Naive B cell (primary cell): ENCODE results near the gene PKM. TPM values are rescaled to one million over a fixed set of nuclear protein-coding genes. Genes with fewer than 3 reads are reported as not detected.
"Not testable (repeated sequence)": the region's sequence is repeated elsewhere in the genome, so short reads cannot be mapped to it uniquely, and the experiment has no call there.

Experiments used
- ATAC-seq, 2 donors: fragments of 150-1000 bp; cut with Tn5 transposase; 2 replicates each; pipeline ENCODE4 v1.10.0; 2021; ENCODE audit warnings: low read depth in 2 of 2, mild to moderate bottlenecking in 2 of 2, moderate library complexity in 2 of 2
- DNase-seq: peaks from one replicate; pipeline ENCODE4 v3.0.0; 2022
- H3K27ac Mint-ChIP-seq, 6 donors: one replicate each; pipeline ENCODE4 v1.8.0; 2020 to 2022; ENCODE audit warnings: mild to moderate bottlenecking in 6 of 6, mixed read lengths in 6 of 6, moderate library complexity in 5 of 6, inconsistent platforms in 2 of 6
- H3K27me3 Mint-ChIP-seq, 3 donors: one replicate each; pipeline ENCODE4 v1.8.0; 2021 to 2022; ENCODE audit warnings: mixed read lengths in 3 of 3, mild to moderate bottlenecking in 1 of 3
- H3K36me3 Mint-ChIP-seq, 2 donors: one replicate each; pipeline ENCODE4 v1.8.0; 2020 to 2022; ENCODE audit warnings: mixed read lengths in 2 of 2, inconsistent platforms in 1 of 2, mild to moderate bottlenecking in 1 of 2
- H3K4me1 Mint-ChIP-seq, 3 donors: one replicate each; pipeline ENCODE4 v1.8.0; 2020 to 2022; ENCODE audit warnings: mixed read lengths in 3 of 3, inconsistent platforms in 1 of 3, mild to moderate bottlenecking in 1 of 3, moderate library complexity in 1 of 3
- H3K4me3 Mint-ChIP-seq, 8 donors: one replicate each; pipeline ENCODE4 v1.8.0; 2020 to 2022; ENCODE audit warnings: mild to moderate bottlenecking in 8 of 8, mixed read lengths in 8 of 8, moderate library complexity in 8 of 8, inconsistent platforms in 2 of 8
- H3K9me3 Mint-ChIP-seq, 7 donors: one replicate each; pipeline ENCODE4 v1.8.0; 2020 to 2022; ENCODE audit warnings: mixed read lengths in 7 of 7, mild to moderate bottlenecking in 5 of 7, inconsistent platforms in 2 of 7, moderate library complexity in 1 of 7
- polyA plus RNA-seq, 6 donors: library from polyadenylated mRNA; unstranded; fragments of 300-500 nt; fragmentation: Illumina TruSeq; gene quantifications; one replicate each; pipeline ENCODE4 v1.2.3, GENCODE V29; 2021; ENCODE audit warnings: low read depth in 6 of 6

The PKM gene
- polyA plus RNA-seq, 6 donors from 2014 or later, result 175 to 319 (median 227) TPM

DNA sequence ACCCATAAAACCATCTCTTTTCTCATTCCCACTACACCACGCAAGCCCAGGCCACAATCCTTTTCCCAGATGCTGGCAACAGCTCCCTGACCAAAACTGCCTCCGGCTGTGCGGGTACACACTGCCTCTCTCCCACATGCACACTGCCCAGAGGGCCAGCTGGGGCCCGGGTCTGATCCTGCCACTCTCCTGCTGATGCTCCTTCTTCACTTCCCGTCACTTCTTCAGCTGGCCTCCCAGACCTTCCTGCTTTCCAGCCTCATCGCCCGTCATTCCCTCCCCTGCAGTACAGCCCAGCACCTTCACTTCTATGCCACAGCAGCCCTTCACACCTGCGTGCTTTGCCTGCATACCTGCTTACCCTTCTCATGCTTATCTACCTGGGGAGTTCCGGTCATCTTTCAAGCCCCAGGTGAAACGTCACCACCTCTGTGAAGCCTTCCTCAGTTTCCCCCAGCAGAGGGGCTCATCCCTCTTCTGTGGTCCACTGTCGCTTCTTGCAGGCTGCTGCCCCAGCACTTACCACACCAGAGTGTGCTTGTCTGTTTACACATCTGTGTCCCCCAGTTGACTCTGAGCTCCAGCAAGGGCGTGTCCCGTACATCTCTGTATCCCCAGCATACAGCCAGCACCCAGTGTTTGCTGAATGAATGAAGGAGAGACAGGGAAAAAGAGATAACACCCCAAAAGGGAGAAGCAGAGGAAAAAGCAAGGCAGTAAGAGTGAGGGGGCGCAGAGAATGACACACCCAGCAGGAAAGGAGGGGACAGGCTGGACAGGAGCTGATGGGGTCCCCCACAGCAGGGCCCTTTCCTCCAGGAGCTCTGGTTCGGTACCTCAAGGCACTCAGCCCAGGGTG lies 55.6 kb downstream of the PKM start:
- H3K27ac Mint-ChIP-seq, result peak overlapping the region in 3 of 6 donors; percentile 25 to 77 (median 75)
- no peak overlapping the region for H3K4me3 Mint-ChIP-seq
- peaks cover 5 to 22% (median 11%) of the 10 kb centered on the region in 3 donors for H3K27me3 Mint-ChIP-seq
- no peaks in the 10 kb centered on the region for H3K9me3 Mint-ChIP-seq
- no peaks in the 10 kb centered on the region for H3K36me3 Mint-ChIP-seq
- ATAC-seq (no peak), DNase-seq (no peak)
- H3K4me1 Mint-ChIP-seq, result no peaks in the 10 kb centered on the region

DNA sequence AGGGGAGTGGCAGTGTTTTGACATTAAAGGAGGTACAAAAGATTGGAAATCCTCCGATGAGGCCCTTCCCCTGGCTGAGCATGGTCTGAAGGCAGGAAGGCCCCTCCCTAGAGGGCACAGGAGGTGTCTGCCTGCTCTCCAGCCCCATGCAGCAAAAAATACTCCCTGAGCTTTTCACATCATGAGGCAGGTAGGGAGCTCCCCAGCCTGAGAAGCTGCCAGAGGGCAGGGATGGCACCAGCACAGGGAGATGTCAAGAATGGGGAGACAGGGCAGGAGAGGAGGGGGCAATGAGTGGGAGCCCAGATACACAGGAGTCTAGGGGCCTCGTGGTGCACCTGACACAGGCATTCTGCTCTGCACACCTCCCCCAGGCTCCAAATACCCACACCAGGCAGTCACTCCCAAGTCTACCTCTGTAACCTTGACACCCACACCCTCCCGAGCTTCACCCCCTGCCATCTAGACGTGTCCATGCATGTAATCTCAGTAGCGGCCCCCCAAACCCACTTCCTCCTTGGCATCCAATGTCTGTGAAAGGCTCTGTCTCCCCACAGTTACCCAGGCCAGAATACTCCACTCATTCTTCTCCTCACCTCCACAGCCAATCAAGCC lies 56.3 kb downstream of the PKM start:
- Mint-ChIP-seq H3K27me3 (peaks cover 5 to 22% (median 11%) of the 10 kb centered on the region in 3 donors), H3K9me3 (no peaks in the 10 kb centered on the region), H3K4me1 (no peaks in the 10 kb centered on the region), H3K27ac (peak overlapping the region in 1 of 6 donors; percentile 56), H3K4me3 (no peak overlapping the region), H3K36me3 (no peaks in the 10 kb centered on the region)
- no peak for DNase-seq
- no peak for ATAC-seq

DNA sequence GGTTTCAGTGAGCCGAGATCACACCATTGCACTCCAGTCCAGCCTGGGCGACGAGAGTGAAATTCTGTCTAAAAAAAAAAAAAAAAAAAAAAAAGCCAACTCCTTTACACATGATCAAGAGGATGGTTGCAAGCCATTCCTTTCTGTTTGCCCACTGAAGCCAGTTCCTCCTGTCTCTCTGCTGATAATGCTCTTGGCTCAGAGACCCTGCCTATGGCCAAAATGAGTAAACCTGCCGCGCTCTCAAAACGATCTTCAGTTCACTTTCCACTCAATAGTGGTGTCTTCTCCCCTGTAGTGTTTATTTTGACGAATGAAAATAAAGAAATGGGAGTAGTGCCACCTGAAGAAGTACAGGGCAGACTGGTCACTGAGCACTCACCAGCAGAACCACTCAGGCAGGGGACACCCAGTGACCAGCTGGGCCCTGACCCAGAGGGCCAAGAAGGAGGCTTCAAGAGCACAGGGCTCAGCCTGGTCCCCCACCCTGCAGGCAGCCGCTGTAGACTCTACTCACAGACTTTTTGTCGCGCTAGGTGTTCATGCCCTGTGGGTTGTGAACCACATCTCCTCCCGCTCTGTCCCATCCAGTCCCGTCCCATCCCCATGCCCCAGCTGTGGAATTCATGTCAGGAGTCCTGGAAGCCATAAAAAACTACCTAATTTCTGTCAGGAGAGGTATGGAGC lies 57.0 kb downstream of the PKM start:
- Mint-ChIP-seq H3K27me3 (peaks cover 5 to 26% (median 16%) of the 10 kb centered on the region in 3 donors), H3K9me3 (no peaks in the 10 kb centered on the region), H3K27ac (peak overlapping the region in 1 of 6 donors; percentile 23), H3K36me3 (no peaks in the 10 kb centered on the region), H3K4me3 (no peak overlapping the region), H3K4me1 (no peaks in the 10 kb centered on the region)
- DNase-seq (no peak), ATAC-seq (no peak)

DNA sequence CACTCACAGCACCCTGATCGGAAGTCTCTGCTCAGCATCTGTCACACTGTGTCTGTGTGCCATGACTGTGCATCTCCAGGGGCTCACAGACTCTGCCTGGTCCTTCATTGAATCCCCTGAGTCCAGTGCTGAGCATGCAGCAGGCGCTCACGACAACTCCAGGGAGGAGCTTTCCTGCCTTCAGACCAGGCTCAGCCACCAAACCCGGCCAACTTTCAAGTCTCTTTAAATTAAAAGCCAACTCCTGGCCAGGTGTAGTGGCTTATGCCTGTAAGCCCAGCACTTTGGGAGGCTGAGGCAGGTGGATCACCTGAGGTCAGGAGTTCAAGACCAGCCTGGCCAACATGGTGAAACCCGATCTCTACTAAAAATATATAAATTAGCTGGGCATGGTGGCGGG lies 57.6 kb downstream of the PKM start:
- ATAC-seq, result no peak
- no peak for DNase-seq
- no peaks in the 10 kb centered on the region for H3K36me3 Mint-ChIP-seq
- no peaks in the 10 kb centered on the region for H3K9me3 Mint-ChIP-seq
- H3K27ac Mint-ChIP-seq, result no peak overlapping the region
- H3K27me3 Mint-ChIP-seq, result peaks cover 5 to 31% (median 20%) of the 10 kb centered on the region in 3 donors
- no peaks in the 10 kb centered on the region for H3K4me1 Mint-ChIP-seq
- no peak overlapping the region for H3K4me3 Mint-ChIP-seq

DNA sequence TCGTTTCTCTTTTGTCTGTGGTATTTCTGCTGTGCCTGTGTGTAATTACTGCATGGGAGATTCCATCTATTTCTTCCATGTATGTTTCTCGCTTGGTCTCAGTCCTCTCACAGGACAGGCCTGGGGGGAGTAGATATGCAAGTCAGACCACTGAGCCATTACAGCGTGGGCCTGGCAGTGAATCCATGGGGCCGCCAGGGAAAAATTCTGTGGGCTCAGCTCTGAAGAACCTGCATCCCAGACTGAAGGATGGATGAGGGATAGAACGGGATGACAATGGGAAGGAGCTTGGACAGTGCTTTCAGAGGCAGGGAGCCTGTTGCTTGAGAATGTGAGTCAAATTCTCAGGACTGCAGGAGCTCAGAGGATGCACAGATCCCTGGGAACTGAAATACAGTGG lies 58.2 kb downstream of the PKM start:
- Mint-ChIP-seq H3K4me1 (no peaks in the 10 kb centered on the region), H3K4me3 (no peak overlapping the region), H3K27ac (no peak overlapping the region), H3K27me3 (peaks cover 5 to 36% (median 25%) of the 10 kb centered on the region in 3 donors), H3K36me3 (no peaks in the 10 kb centered on the region), H3K9me3 (no peaks in the 10 kb centered on the region)
- DNase-seq (no peak), ATAC-seq (no peak)

DNA sequence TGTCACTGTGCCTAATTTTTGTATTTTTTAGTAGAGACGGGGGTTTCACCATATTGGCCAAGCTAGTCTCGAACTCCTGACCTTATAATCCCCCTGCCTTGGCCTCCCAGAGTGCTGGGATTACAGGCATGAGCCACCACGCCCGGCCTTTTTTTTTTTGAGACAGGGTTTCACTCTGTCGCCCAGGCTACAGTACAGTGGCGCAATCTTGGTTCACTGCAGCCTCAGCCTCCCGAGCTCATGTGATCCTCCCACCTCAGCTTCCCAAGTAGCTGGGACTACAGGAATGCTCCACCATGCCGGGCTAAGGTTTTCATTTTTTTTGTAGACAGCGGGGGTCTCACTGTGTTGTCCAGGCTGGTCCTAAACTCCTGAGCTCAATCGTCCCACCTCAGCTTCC lies 59.0 kb downstream of the PKM start:
- ATAC-seq, H3K4me3 Mint-ChIP-seq, H3K36me3 Mint-ChIP-seq, H3K9me3 Mint-ChIP-seq, DNase-seq, H3K27ac Mint-ChIP-seq, H3K4me1 Mint-ChIP-seq: not testable (repeated sequence)
- peaks cover 5 to 44% (median 25%) of the 10 kb centered on the region in 3 donors for H3K27me3 Mint-ChIP-seq

DNA sequence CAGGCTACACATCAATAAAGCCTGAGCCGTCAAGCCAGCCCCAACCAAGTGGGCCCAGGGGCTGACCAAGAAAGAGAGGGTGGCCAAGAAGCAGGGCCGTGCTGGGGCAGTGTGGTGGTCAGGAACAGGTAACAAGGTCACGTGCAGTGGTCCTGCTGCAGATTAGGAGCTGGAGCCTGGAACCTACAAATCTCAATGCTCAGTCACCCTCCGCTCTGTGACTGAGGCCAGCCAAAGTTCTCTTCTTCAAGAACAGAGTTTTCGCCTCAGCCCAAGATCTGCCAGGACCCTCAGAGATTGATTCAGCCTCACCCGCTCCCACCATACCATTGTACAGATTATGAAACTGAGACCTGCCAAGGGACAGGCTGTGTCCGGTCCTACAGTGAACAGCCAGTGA lies 60.3 kb downstream of the PKM start:
- ATAC-seq (no peak), DNase-seq (no peak)
- Mint-ChIP-seq H3K9me3 (no peaks in the 10 kb centered on the region), H3K27ac (peak overlapping the region in 1 of 6 donors; percentile 70), H3K36me3 (no peaks in the 10 kb centered on the region), H3K27me3 (peaks cover 11 to 50% (median 34%) of the 10 kb centered on the region in 3 donors), H3K4me3 (no peak overlapping the region), H3K4me1 (no peaks in the 10 kb centered on the region)

DNA sequence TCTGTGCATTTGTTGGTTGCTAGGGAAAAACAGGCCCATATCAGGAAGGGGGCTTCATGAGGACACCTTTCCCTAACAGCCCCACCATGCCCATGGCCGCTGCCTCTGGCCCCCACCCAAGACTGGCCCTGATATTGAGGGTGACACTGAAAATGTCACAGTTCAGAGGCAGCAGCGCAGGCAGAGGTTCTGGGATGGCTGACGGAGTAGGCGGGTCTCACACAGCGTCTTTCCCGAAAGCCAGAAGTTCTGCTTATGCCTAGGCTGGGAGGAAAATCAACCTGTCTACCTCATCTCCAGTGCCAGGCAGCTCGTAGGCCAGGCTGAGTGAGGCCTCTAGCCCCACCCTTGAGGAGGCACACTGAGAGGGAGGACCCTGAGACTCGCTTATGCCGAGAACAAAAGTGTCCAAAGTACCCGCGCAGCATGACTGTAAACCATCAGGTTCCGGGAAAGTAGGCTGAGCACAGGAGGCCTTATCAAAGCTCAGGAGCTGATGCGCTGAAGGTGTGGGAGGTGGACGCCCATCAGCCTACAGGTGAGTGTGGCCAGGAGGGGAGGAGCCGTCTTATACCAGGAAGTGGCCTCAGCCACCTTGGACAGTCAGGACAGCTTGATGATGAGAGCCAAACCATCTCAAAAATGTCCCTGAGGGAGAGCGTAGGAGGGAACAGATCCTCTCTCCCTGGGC lies 60.9 kb downstream of the PKM start:
- Mint-ChIP-seq H3K27me3 (peaks cover 6 to 43% (median 28%) of the 10 kb centered on the region in 3 donors), H3K27ac (no peak overlapping the region), H3K4me1 (no peaks in the 10 kb centered on the region), H3K9me3 (no peaks in the 10 kb centered on the region), H3K36me3 (no peaks in the 10 kb centered on the region), H3K4me3 (no peak overlapping the region)
- no peak for DNase-seq
- no peak for ATAC-seq

DNA sequence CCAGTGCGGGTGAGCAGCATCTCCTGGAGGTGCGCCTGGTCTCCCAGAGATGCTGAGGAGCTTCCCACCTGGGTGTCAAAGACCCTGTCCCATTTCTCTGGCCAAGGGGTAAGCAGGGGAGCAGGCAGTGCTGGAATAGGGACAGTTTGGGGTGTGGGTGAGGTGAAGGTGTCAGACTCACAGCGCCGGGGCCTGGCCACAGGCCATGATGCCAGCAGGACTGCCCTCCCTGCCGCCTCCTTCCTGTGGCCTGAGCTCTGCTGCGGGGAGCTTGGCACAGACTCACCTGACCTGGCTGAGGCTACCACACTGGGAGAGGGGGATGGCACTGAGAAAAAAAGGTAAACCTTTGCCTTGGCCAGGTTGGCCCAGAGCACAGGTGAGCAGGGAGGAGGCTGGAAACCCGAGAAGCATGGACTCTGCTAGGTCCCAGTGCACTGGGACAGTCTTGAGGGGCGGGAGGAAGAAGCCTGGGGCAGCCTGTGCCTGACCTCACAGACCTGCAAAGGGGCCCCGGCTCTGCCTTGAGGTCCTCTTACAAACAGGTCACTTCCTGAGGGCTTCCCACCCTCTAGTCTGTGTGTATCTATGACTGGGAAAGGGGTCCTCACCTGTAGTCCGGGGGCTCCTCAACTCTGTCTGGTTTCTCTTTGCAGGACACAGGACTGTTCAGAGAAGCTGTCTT lies 61.6 kb downstream of the PKM start:
- no peak overlapping the region for H3K27ac Mint-ChIP-seq
- DNase-seq, result no peak
- no peaks in the 10 kb centered on the region for H3K36me3 Mint-ChIP-seq
- H3K27me3 Mint-ChIP-seq, result peaks cover 6 to 37% (median 23%) of the 10 kb centered on the region in 3 donors
- H3K9me3 Mint-ChIP-seq, result no peaks in the 10 kb centered on the region
- no peaks in the 10 kb centered on the region for H3K4me1 Mint-ChIP-seq
- no peak for ATAC-seq
- H3K4me3 Mint-ChIP-seq, result no peak overlapping the region

DNA sequence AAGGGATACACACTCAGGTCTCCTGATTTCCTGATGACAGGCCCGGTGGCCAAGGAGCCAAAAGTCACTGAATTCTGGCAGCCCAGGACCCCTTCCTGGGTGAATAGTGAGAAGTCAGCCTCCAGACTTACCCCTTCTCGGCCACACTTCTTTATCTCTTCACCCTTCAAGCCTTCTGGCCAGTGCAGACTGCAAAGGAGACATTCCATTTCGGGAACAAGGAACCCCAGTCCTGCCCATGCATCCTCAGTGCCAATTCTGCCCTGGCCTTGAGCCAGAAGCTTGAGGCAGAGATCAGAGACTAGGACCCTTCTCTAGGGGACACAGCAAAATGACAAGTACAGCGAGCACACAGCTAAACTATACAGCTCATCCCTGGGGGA lies 62.2 kb downstream of the PKM start:
- Mint-ChIP-seq H3K36me3 (no peaks in the 10 kb centered on the region), H3K4me1 (no peaks in the 10 kb centered on the region), H3K9me3 (no peaks in the 10 kb centered on the region), H3K27ac (no peak overlapping the region), H3K27me3 (peaks cover 6 to 32% (median 23%) of the 10 kb centered on the region in 3 donors), H3K4me3 (no peak overlapping the region)
- no peak for DNase-seq
- no peak for ATAC-seq

DNA sequence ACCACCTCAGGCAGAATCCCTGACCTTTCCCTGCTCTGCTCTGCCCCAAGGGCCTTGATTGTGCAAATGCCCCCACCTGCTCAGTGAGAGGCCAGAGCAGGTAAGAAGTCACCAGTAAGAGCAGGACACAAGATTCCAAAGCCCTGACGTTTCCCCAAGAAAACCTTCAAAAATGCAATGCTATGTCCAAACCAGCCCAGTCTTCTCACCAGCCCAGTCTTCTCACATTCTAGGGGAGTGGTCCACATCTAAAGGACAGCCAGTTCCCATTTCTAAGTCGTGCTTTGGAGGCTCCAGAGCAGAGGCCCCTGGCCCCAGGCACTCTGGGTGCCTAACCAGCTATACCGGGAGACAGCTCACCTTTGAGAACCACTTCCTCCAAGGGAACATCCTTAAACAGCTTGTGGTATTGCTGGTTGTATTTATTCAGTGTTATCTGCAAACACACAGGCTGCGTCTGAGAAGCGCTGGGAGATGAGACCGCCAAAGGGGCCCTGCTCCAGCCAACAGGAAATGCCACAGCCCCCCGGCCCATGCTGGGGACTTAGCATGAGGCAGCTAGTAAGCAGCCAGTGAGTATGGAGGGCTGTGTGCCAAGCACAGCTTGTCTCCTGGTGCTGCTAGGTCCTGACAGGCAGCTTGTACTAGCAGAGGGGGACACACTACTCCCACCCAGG lies 62.7 kb downstream of the PKM start:
- H3K9me3 Mint-ChIP-seq, result no peaks in the 10 kb centered on the region
- no peak for ATAC-seq
- no peak for DNase-seq
- H3K36me3 Mint-ChIP-seq, result no peaks in the 10 kb centered on the region
- no peak overlapping the region for H3K4me3 Mint-ChIP-seq
- no peaks in the 10 kb centered on the region for H3K4me1 Mint-ChIP-seq
- no peak overlapping the region for H3K27ac Mint-ChIP-seq
- H3K27me3 Mint-ChIP-seq, result peaks cover 6 to 32% (median 23%) of the 10 kb centered on the region in 3 donors

DNA sequence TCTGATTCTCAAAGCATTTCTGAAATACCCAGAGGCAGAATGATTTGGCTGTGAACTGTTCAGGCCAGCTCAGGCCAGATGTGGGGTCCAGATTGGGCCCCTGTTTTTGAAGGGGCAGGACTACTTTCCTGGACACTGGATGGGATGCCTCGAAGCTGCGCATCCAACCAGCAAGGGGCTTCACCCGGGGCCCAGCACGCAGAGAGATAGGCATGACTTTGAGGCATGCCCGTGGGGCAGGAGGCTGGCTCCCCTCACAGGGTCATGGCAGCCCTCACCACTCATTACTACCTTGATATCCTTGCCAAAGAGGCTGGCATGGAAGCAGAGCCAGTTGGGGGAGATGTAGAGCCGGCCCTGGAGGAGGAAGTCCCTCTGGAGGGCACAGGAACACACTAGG lies 63.5 kb downstream of the PKM start:
- DNase-seq (no peak), ATAC-seq (no peak)
- Mint-ChIP-seq H3K27me3 (peaks cover 6 to 32% (median 23%) of the 10 kb centered on the region in 3 donors), H3K9me3 (no peaks in the 10 kb centered on the region), H3K36me3 (no peaks in the 10 kb centered on the region), H3K27ac (no peak overlapping the region), H3K4me1 (no peaks in the 10 kb centered on the region), H3K4me3 (no peak overlapping the region)
